Activated naive CD8-positive, alpha-beta T cell treated with anti-CD3 and anti-CD28 coated beads, Interleukin-2, amount 10 ng/mL, durations not matched to agents 7 days and 5 days (primary cell): ENCODE results near the gene CCDC188. TPM values are rescaled to one million over a fixed set of nuclear protein-coding genes. Genes with fewer than 3 reads are reported as not detected.

Experiments used
- ATAC-seq: fragments of 150-1000 bp; cut with Tn5 transposase; one replicate; pipeline ENCODE4 v1.10.0; 2021; ENCODE audit warnings: low read depth, moderate library complexity
- POLR2A ChIA-PET: fragments of 350-600 bp; sonication (Branson Sonifier 250); formaldehyde crosslinking; loops from one replicate; lab custom pipeline; 2021; ENCODE audit warnings: antibody characterized with exemption; lab: Charles Lee
- DNase-seq: peaks from one replicate; pipeline ENCODE4 v3.0.0; 2021
- H3K27ac Mint-ChIP-seq: one replicate; pipeline ENCODE4 v1.8.0; 2022; ENCODE audit warnings: mild to moderate bottlenecking, mixed read lengths
- H3K27me3 Mint-ChIP-seq: one replicate; pipeline ENCODE4 v1.8.0; 2022; ENCODE audit warnings: mild to moderate bottlenecking, moderate library complexity, mixed read lengths
- H3K36me3 Mint-ChIP-seq: one replicate; pipeline ENCODE4 v1.8.0; 2021; ENCODE audit warnings: mild to moderate bottlenecking, mixed read lengths
- H3K4me1 Mint-ChIP-seq: one replicate; pipeline ENCODE4 v1.8.0; 2021; ENCODE audit warnings: mixed read lengths
- H3K4me3 Mint-ChIP-seq: one replicate; pipeline ENCODE4 v1.8.0; 2022; ENCODE audit warnings: mild to moderate bottlenecking, moderate library complexity, mixed read lengths
- H3K9me3 Mint-ChIP-seq: one replicate; pipeline ENCODE4 v1.8.0; 2021; ENCODE audit warnings: mixed read lengths
- total RNA-seq, 2 experiments: library from RNA; stranded (reverse); gene quantifications; one replicate each; pipeline ENCODE4 v1.2.3, GENCODE V29; 2021

CCDC188 gene
- total RNA-seq: under 1 TPM in 1 of 2 experiments, not detected in 1; 0.51 TPM

- H3K4me1 Mint-ChIP-seq: no peaks in the 10 kb centered on the region
- no peaks in the 10 kb centered on the region for H3K36me3 Mint-ChIP-seq
- DNase-seq: no peak
- H3K27me3 Mint-ChIP-seq: no peaks in the 10 kb centered on the region
- ATAC-seq: no peak
- no peak within 1 kb of the TSS for H3K27ac Mint-ChIP-seq
- no peaks in the 10 kb centered on the region for H3K9me3 Mint-ChIP-seq
- POLR2A ChIA-PET: no interaction called here
- H3K4me3 Mint-ChIP-seq: no peak within 1 kb of the TSS
Observed at GRCh38 chr22:20150381-20151275, at the start of gene CCDC188. Gene CCDC188 (minus strand): TSS chr22:20151055. CDS start chr22:20150986, 69 bp downstream.

DNA sequence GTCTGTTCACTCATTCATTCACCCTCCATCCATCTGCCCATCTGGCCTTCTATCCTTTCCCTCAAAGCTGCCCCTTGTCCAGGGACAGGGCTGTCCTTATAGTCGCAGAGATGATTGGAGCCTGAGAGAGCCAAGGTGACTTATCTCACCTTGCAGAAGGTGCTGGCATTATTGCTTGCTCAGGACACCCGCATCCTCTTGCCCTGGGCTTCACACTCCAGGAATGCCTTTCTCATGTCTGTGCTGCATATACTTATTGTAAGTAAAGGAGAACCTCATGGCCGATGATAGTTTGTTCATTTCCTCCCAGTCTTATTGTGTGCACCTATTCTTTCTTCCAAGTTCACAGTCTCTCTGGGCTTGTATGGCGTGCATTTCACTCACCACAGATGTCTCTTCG lies 49.1 kb upstream of the CCDC188 start:
- no peak overlapping the region for H3K4me3 Mint-ChIP-seq
- no peaks in the 10 kb centered on the region for H3K36me3 Mint-ChIP-seq
- ATAC-seq (no peak), DNase-seq (no peak)
- no peaks in the 10 kb centered on the region for H3K4me1 Mint-ChIP-seq
- no peak overlapping the region for H3K27ac Mint-ChIP-seq
- H3K27me3 Mint-ChIP-seq: peaks cover 2% of the 10 kb centered on the region
- POLR2A ChIA-PET: no interaction called here
- H3K9me3 Mint-ChIP-seq: no peaks in the 10 kb centered on the region

GRCh38 chr22:20199413-20199842 lies 48.6 kb upstream of the CCDC188 start:
- no peak overlapping the region for H3K27ac Mint-ChIP-seq
- H3K4me1 Mint-ChIP-seq: no peaks in the 10 kb centered on the region
- peaks cover 2% of the 10 kb centered on the region for H3K27me3 Mint-ChIP-seq
- H3K36me3 Mint-ChIP-seq: no peaks in the 10 kb centered on the region
- POLR2A ChIA-PET: no interaction called here
- no peaks in the 10 kb centered on the region for H3K9me3 Mint-ChIP-seq
- DNase-seq: no peak
- no peak for ATAC-seq
- H3K4me3 Mint-ChIP-seq: no peak overlapping the region

DNA sequence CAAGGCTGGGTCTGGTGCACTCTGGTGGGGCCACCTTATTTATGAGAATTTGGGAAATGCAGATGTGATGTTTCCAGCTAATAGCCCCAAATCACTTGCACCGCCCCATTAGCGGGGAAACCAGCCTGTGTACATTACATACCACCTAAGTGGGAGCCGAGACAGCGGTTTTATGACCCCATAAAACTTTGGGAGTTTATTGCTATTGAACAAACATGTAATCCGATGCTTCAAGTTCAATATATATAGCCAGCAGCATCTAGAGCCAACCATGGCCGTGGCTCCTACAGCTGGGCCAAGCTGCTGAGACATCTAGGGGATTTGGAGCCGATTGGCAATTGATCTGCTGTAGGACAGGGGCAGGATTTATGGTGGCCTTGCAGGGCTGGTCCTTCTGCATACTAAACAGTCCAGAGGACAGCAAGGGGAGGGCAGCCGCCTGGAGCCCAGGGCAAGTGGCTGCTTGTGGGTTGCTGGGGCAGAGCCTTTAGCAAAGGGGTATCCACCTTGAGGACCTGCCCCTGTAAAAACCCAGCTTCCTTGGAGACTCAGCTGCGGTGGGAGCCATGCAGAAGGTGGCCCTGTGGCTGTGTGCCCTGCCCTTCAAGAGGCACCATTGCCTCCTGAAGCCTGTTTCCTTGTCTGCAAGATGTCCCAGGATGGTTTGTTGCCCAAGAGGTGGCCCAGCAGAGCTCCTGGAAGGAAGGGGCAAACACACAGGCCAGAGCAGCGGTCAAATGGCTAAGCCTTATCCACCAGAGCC lies 47.9 kb upstream of the CCDC188 start:
- no peaks in the 10 kb centered on the region for H3K36me3 Mint-ChIP-seq

DNA sequence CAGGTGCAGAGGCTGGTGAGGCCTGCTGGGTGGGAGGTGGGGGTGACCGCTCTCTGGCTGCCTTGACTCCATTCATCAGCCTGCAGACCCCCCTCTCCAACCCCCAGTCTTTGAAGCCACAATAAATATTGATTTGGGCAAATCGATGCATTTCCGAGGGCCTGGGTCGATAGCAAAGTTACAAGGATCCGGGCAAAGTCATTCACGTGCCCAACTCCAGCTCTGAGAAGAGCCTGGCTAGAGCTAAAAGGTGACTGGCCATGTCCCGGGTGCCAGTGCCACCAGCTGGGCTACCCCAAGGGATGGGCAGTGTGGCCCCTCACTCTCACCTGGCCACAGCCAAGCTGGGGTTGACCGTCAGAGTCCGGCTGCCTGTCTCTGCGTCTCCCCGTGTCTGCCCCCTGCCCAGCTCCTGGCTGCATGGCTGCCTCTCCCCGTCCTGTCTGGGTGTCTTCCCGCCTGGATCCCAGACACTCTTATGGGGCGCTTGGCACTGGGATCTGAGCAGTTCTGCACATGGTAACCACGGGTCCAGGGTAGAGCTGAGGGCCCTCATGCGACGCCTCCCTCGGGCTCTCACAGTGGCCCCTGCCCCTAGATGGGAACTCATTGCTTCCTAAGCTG lies 46.7 kb upstream of the CCDC188 start:
- POLR2A ChIA-PET: no interaction called here
- Mint-ChIP-seq H3K36me3 (no peaks in the 10 kb centered on the region), H3K9me3 (no peaks in the 10 kb centered on the region), H3K4me3 (no peak overlapping the region), H3K27ac (no peak overlapping the region), H3K27me3 (peaks cover 2% of the 10 kb centered on the region), H3K4me1 (no peaks in the 10 kb centered on the region)
- DNase-seq (no peak), ATAC-seq (no peak)

More for the DNA sequence above, 47.9 kb upstream of the CCDC188 start:
- POLR2A ChIA-PET: no interaction called here
- H3K27ac Mint-ChIP-seq: no peak overlapping the region
- H3K4me3 Mint-ChIP-seq: no peak overlapping the region
- no peaks in the 10 kb centered on the region for H3K9me3 Mint-ChIP-seq
- ATAC-seq (no peak), DNase-seq (no peak)
- H3K4me1 Mint-ChIP-seq: no peaks in the 10 kb centered on the region
- peaks cover 2% of the 10 kb centered on the region for H3K27me3 Mint-ChIP-seq

DNA sequence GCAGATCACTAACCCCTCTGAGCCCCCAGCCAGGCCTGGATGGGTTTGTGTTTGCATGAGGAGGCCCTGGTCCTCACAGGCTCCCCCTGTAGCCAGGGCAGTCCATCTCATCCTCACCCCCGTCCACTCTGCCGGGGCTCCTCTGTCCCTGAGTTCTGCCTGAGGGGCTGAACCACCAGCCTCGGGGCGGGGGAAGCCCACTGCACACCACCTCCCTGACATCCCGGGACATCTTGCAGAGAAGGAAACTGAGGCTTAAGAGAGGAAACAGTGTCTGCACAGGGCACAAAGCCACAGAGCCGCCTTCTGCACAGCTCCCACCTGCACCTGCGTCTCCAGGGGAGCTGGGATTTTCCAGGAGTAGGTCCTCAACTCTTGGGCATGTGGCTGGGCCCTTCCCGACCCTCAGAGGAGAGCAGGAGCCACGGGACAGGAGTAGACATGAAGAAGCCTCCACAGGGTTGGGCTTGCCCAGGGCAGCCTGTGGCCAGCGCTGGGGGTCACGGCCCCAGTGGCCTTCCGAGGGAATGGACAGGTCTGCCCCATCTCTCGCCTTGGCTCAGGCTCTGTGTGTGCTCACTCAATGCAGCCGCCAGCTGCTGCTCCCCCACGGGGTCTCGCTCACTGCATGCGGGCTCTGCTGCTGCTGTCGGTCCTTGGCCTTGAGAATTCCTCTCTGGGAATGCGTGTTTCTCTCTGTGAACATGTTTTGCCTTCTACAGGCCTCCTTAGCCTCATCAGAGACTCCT lies 45.4 kb upstream of the CCDC188 start:
- Mint-ChIP-seq H3K36me3 (no peaks in the 10 kb centered on the region), H3K4me1 (no peaks in the 10 kb centered on the region), H3K4me3 (no peak overlapping the region), H3K27me3 (peaks cover 2% of the 10 kb centered on the region), H3K9me3 (no peaks in the 10 kb centered on the region), H3K27ac (no peak overlapping the region)
- DNase-seq (no peak), ATAC-seq (no peak)
- POLR2A ChIA-PET: no interaction called here

DNA sequence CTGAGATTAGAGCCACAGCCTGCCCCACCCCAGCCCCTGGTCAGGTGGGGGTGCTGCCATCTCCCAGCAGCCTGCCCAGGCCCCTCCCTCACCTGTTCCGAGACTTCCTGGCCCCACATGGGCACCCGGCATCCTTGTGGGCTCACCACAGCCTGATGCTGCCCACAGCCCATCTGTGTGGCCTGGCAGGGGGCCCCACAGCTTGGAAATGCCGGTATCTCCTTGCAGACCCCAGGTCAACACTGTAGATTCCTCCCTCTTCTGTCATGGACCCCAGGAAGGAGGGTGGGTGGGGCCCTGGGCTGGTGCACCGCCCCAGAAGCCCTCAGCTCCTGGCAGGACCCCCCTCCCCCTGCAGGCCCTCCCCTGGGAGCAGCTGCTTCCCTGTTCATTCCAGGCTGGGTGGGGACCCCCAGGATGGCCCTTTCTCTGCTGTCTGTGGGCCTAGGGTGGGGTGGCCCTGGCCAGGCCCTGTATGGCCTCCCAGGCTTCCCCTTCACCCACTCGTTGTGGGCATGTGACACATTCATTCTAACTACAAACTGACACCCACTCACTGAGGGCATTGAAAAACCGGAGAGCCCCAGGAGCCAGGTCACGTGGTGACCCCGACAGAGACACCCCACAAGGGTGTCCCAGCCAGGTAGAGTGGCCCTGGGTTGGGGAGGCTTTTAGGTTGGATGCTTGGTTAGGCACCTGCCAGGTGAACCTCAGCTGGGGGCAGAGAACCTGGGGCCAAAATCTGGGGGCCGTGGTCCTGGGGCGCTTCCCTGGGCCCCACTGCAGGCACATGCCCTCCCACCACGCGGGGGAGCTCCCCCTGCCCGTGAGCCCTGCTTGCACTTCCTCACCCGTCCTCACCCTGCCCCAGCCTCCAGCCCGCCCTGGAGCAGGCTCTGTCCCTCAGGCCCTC lies 44.1 kb upstream of the CCDC188 start:
- Mint-ChIP-seq H3K27ac (no peak overlapping the region), H3K36me3 (no peaks in the 10 kb centered on the region), H3K4me3 (no peak overlapping the region), H3K4me1 (no peaks in the 10 kb centered on the region), H3K9me3 (no peaks in the 10 kb centered on the region), H3K27me3 (peaks cover 2% of the 10 kb centered on the region)
- ATAC-seq: no peak
- no peak for DNase-seq
- POLR2A ChIA-PET: interaction anchor here (0.6 kb wide), 1 partner anchor 204 kb away, joined by 3 read pairs; no protein-coding TSS in a partner anchor

- H3K27ac Mint-ChIP-seq: no peak overlapping the region
- no peaks in the 10 kb centered on the region for H3K4me1 Mint-ChIP-seq
- peaks cover 2% of the 10 kb centered on the region for H3K27me3 Mint-ChIP-seq
Observed at GRCh38 chr22:20193761-20194494, 43.1 kb upstream of the CCDC188 start.

DNA sequence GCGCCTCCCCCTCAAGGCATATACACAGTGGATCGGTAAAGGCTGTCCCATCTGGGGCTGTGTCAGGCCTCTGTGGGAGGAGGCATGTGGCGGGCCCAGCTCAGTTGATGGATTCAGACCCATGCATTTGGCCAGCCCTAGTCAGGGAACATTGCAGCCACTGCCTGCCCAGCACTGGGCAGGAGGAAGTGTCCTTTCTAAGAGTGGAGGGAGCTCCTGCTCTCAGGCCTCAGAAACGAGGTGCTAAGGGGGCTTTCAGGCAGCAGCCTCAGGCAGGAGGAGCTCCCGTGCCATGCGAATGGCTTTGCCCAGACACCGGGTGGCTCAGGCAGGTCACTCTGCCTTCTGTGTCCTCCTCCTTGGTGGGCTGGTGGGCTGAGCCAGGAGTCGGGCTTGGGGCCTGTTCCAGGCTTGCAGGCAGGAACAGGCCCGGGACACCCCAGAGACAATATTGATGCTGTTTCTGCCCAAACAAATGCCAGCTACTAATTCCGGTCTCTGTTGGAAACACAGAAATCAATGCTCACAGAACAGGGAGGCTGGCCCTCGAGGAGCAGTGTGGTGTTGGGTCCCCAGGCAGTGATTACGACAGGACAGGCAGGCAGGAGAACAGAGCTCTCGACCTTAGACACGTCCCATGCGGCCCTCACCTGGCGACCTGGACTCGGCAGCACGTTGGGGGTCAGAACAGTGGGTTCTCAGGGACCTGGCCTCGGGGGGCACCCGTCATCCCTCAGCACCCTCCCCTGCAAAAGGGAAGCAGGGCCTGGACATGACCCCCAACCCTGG lies 42.3 kb upstream of the CCDC188 start:
- no peaks in the 10 kb centered on the region for H3K9me3 Mint-ChIP-seq
- ATAC-seq: no peak
- H3K36me3 Mint-ChIP-seq: no peaks in the 10 kb centered on the region
- POLR2A ChIA-PET: interaction anchor here (1.1 kb wide), 1 partner anchor 45 kb away, joined by 3 read pairs; no protein-coding TSS in a partner anchor
- DNase-seq: no peak
- no peaks in the 10 kb centered on the region for H3K27me3 Mint-ChIP-seq
- no peak overlapping the region for H3K4me3 Mint-ChIP-seq
- H3K27ac Mint-ChIP-seq: no peak overlapping the region
- H3K4me1 Mint-ChIP-seq: no peaks in the 10 kb centered on the region

More at GRCh38 chr22:20193761-20194494, 43.1 kb upstream of the CCDC188 start:
- no peak for DNase-seq
- ATAC-seq: no peak
- POLR2A ChIA-PET: interaction anchor here (0.6 to 1.1 kb wide), 2 partner anchors 45 to 205 kb away, joined by 3 read pairs; no protein-coding TSS in a partner anchor
- H3K36me3 Mint-ChIP-seq: no peaks in the 10 kb centered on the region
- H3K9me3 Mint-ChIP-seq: no peaks in the 10 kb centered on the region
- no peak overlapping the region for H3K4me3 Mint-ChIP-seq

GRCh38 chr22:20192293-20192971 lies 41.6 kb upstream of the CCDC188 start:
- POLR2A ChIA-PET: no interaction called here
- DNase-seq (no peak), ATAC-seq (no peak)
- no peak overlapping the region for H3K27ac Mint-ChIP-seq
- H3K9me3 Mint-ChIP-seq: no peaks in the 10 kb centered on the region
- no peak overlapping the region for H3K4me3 Mint-ChIP-seq
- no peaks in the 10 kb centered on the region for H3K27me3 Mint-ChIP-seq
- no peaks in the 10 kb centered on the region for H3K36me3 Mint-ChIP-seq
- no peaks in the 10 kb centered on the region for H3K4me1 Mint-ChIP-seq
